OCI-LY7 (cell line): ENCODE data around the gene POT1. TPM values are rescaled to one million over a fixed set of nuclear protein-coding genes. Genes with fewer than 3 reads are reported as not detected.

Source experiments
- BruUV-seq: library from RNA; stranded (reverse); fragments of 400-500 nt; replicated peaks from 2 replicates; lab custom pipeline; 2021; lab: Mats Ljungman, UMichigan
- CTCF ChIA-PET: fragments of 300-600 bp; sonication (Branson Sonifier 250); formaldehyde crosslinking; loops from one replicate; lab custom pipeline; 2022; ENCODE audit warnings: antibody characterized with exemption; ENCODE audit not compliant: unreplicated experiment; lab: Charles Lee
- POLR2A ChIA-PET: fragments of 300-600 bp; sonication (Branson Sonifier 250); formaldehyde crosslinking; loops from one replicate; lab custom pipeline; 2022; ENCODE audit warnings: antibody characterized with exemption; lab: Charles Lee
- DNase-seq: peaks from one replicate; pipeline ENCODE4 v3.0.0-alpha.2; 2015; ENCODE audit warnings: low spot score
- H2AFZ ChIP-seq: fragments of 200-600 bp; sonication (generic), shearing (Covaris generic); 2 replicates; pipeline ENCODE4 v1.6.1; 2014; ENCODE audit warnings: mild to moderate bottlenecking, antibody characterized with exemption, low read length, moderate library complexity
- H3K27ac ChIP-seq: fragments of 200-600 bp; sonication (generic); 2 replicates; pipeline ENCODE4 v1.5.1; 2014; ENCODE audit warnings: mixed run types, low read depth, mild to moderate bottlenecking, moderate library complexity, low read length, inconsistent platforms; ENCODE audit not compliant: poor library complexity, severe bottlenecking
- H3K36me3 ChIP-seq: fragments of 200-600 bp; sonication (generic); 2 replicates; pipeline ENCODE4 v1.6.1; 2014; ENCODE audit warnings: mild to moderate bottlenecking, antibody characterized with exemption, low read length, moderate library complexity, mixed read lengths; ENCODE audit not compliant: insufficient read depth
- H3K4me1 ChIP-seq: fragments of 200-600 bp; sonication (generic); 2 replicates; pipeline ENCODE4 v1.5.1; 2014; ENCODE audit warnings: mild to moderate bottlenecking, low read length; ENCODE audit not compliant: insufficient read depth, poor library complexity, severe bottlenecking
- H3K4me2 ChIP-seq: fragments of 200-600 bp; sonication (generic); 2 replicates; pipeline ENCODE4 v1.6.1; 2014; ENCODE audit warnings: mild to moderate bottlenecking, low read length
- H3K4me3 ChIP-seq: fragments of 200-600 bp; sonication (generic); 2 replicates; pipeline ENCODE4 v1.5.1; 2014; ENCODE audit warnings: mild to moderate bottlenecking, low read depth, low read length; ENCODE audit not compliant: poor library complexity, severe bottlenecking
- H3K79me2 ChIP-seq: fragments of 200-600 bp; sonication (generic); 2 replicates; pipeline ENCODE4 v1.6.1; 2016; ENCODE audit warnings: low read depth, mild to moderate bottlenecking, low read length, moderate library complexity, mixed read lengths; ENCODE audit not compliant: insufficient read depth
- H3K9me2 ChIP-seq: fragments of 200-600 bp; sonication (generic); 2 replicates; pipeline ENCODE4 v1.6.1; 2016; ENCODE audit warnings: mild to moderate bottlenecking, low read length, mixed read lengths; ENCODE audit not compliant: insufficient read depth
- H3K9me3 ChIP-seq: fragments of 200-600 bp; sonication (generic); 2 replicates; pipeline ENCODE4 v1.6.1; 2014; ENCODE audit warnings: mild to moderate bottlenecking, mixed run types, low read length, mixed read lengths
- H4K20me1 ChIP-seq: fragments of 200-600 bp; sonication (generic); 2 replicates; pipeline ENCODE4 v1.6.1; 2014; ENCODE audit warnings: mild to moderate bottlenecking, antibody characterized with exemption, low read length, moderate library complexity, mixed read lengths; ENCODE audit not compliant: insufficient read depth
- EZH2phosphoT487 ChIP-seq: fragments of 200-600 bp; sonication (generic); IDR thresholded peaks from 2 replicates; pipeline ENCODE4 v1.6.1; 2018; ENCODE audit warnings: low read depth, borderline replicate concordance, mild to moderate bottlenecking, mixed run types, antibody characterized with exemption, low read length, moderate library complexity, mixed read lengths
- intact Hi-C: fragments of 100-400 bp; cut with micrococcal nuclease; formaldehyde crosslinking; loops from one replicate; pipeline ENCODE4 v1.10.0; 2022; ENCODE audit not compliant: unreplicated experiment
- total RNA-seq, 2 experiments: library from RNA; depleted of rRNA in 1 of 2; stranded (reverse); fragments of >200 nt in 1 of 2; shearing (Covaris generic) in 1 of 2; gene quantifications; 2 replicates each; pipeline ENCODE4 v1.2.3, GENCODE V29; 2014 to 2022
- TF ChIP-seq, protein P1 (sequence below): fragments of 200-600 bp; sonication (generic); conservative IDR thresholded peaks from 2 replicates; pipeline ENCODE4 v1.5.1; 2014; ENCODE audit warnings: mild to moderate bottlenecking, antibody characterized with exemption, low read length, moderate library complexity, mixed read lengths

POT1 gene
- total RNA-seq, 2 experiments from 2014 or later, result 34.7 to 46.5 TPM

DNA sequence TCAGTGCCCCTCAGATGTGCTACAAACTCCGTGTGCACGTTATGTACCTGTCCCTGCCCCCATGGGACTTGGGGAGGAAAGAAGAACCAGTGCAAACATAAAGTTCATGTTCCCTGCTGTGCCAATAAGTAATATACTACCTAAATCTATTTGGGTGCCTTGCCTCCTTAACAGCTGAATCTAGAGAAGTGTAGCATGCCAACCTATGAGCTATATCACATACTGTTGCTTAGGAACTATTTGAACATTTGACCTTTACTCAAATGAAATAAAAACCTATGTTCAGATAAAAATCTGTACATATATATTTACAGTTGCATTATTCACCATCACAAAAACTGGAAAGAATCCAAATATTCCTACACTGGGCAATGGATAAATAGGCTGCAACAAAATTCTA lies 9.8 kb downstream of the POT1 start:
- TF ChIP-seq EZH2phosphoT487, result no peak
- TF ChIP-seq, protein P1, sequence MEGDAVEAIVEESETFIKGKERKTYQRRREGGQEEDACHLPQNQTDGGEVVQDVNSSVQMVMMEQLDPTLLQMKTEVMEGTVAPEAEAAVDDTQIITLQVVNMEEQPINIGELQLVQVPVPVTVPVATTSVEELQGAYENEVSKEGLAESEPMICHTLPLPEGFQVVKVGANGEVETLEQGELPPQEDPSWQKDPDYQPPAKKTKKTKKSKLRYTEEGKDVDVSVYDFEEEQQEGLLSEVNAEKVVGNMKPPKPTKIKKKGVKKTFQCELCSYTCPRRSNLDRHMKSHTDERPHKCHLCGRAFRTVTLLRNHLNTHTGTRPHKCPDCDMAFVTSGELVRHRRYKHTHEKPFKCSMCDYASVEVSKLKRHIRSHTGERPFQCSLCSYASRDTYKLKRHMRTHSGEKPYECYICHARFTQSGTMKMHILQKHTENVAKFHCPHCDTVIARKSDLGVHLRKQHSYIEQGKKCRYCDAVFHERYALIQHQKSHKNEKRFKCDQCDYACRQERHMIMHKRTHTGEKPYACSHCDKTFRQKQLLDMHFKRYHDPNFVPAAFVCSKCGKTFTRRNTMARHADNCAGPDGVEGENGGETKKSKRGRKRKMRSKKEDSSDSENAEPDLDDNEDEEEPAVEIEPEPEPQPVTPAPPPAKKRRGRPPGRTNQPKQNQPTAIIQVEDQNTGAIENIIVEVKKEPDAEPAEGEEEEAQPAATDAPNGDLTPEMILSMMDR, result no peak
- Histone ChIP-seq H3K4me1 (peaks cover 3% of the 10 kb centered on the region), H3K79me2 (peaks cover 62% of the 10 kb centered on the region), H3K4me3 (no peak overlapping the region), H4K20me1 (peaks cover 9% of the 10 kb centered on the region; the same call in 1 of the 2 replicates), H3K36me3 (peaks cover 38% of the 10 kb centered on the region), H3K27ac (no peak overlapping the region), H3K4me2 (no peak overlapping the region), H3K9me2 (no peaks in the 10 kb centered on the region), H2AFZ (no peak overlapping the region), H3K9me3 (no peaks in the 10 kb centered on the region; the same call in 1 of the 2 replicates)
- no TSS peak for BruUV-seq
- intact Hi-C loops, result loop anchor here (10.0 kb wide), 1 partner anchor 1175 kb away; the partner anchor contains the start of gene WASL
- no peak for DNase-seq
- ChIA-PET POLR2A (interaction anchor here (1.2 to 2.8 kb wide), 3 partner anchors 9 to 15 kb away, joined by 5 to 20 read pairs (median 10); partner anchors contain the start of gene POT1), CTCF (no interaction called here)

DNA sequence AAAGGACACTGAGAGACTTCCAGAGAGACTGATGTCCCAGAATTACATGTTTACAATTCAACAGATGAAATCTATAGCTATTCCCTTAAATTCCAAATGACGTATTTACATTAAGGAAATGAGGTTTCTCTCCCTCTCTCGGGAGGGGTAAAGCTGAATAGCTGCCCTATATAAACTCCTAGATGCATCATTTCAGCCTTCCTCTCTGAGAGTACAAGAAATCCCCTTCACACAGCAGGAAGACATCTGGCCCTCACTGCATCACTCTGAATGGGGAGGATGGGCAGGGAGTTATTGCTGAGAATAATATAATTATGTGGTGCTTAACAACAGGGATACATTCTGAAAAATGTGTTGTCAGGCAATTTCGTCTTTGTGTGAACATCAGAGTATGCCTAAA lies 11.0 kb downstream of the POT1 start:
- peaks cover 9% of the 10 kb centered on the region; the same call in 1 of the 2 replicates for H4K20me1 ChIP-seq
- no peak overlapping the region for H3K27ac ChIP-seq
- no peaks in the 10 kb centered on the region; the same call in 1 of the 2 replicates for H3K9me3 ChIP-seq
- H3K9me2 ChIP-seq, result no peaks in the 10 kb centered on the region
- TF ChIP-seq, protein P1, result no peak
- TF ChIP-seq EZH2phosphoT487, result no peak
- ChIA-PET CTCF (no interaction called here), POLR2A (interaction anchor here (0.9 to 1.3 kb wide), 3 partner anchors 10 to 21 kb away, joined by 4 to 6 read pairs (median 4); no protein-coding TSS in a partner anchor)
- no peak overlapping the region for H2AFZ ChIP-seq
- H3K36me3 ChIP-seq, result peaks cover 39% of the 10 kb centered on the region
- H3K4me3 ChIP-seq, result no peak overlapping the region
- intact Hi-C loops, result no loop called here
- peaks cover 3% of the 10 kb centered on the region for H3K4me1 ChIP-seq
- H3K79me2 ChIP-seq, result peaks cover 50% of the 10 kb centered on the region
- H3K4me2 ChIP-seq, result no peak overlapping the region
- BruUV-seq, result no TSS peak
- no peak for DNase-seq

DNA sequence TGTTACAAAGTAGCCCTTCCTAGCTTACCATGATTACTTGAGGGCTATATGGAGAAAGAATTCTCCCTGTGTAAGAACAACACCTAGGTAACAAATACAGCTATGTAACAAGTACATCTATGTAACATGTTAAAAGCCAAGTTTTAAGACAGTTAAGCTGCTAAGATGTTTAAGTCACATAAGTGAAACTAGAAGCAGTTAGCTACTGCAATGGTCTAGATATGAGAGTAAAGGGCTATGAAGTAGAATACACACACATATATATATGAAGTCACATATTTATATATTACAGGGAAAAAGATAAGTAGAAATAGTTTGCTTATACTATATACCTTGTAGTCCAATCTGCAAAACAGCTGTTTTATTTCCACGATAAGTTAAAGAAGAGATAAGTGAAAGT lies 14.4 kb downstream of the POT1 start:
- no peaks in the 10 kb centered on the region for H3K4me1 ChIP-seq
- no peaks in the 10 kb centered on the region for H3K9me2 ChIP-seq
- H3K79me2 ChIP-seq, result peaks cover 21% of the 10 kb centered on the region; the same call in 1 of the 2 replicates
- H3K36me3 ChIP-seq, result peaks cover 40% of the 10 kb centered on the region
- no peak overlapping the region for H3K4me2 ChIP-seq
- no peak overlapping the region for H2AFZ ChIP-seq
- TF ChIP-seq, protein P1, result no peak
- TF ChIP-seq EZH2phosphoT487, result no peak
- H3K27ac ChIP-seq, result no peak overlapping the region
- no peak overlapping the region for H3K4me3 ChIP-seq
- DNase-seq, result no peak
- H3K9me3 ChIP-seq, result no peaks in the 10 kb centered on the region
- intact Hi-C loops, result no loop called here
- CTCF ChIA-PET, result no interaction called here
- H4K20me1 ChIP-seq, result peaks cover 3% of the 10 kb centered on the region; the same call in 1 of the 2 replicates
- no TSS peak for BruUV-seq
- POLR2A ChIA-PET, result interaction anchor here (1.5 kb wide), 1 partner anchor 14 kb away, joined by 6 read pairs; the partner anchor contains the start of gene POT1
